CD14-positive monocyte (primary cell): ENCODE data around the gene CHID1. TPM values are rescaled to one million over a fixed set of nuclear protein-coding genes. Genes with fewer than 3 reads are reported as not detected.

Experiments used
- DNase-seq, 3 donors: peaks; one replicate each; pipeline ENCODE4 v3.0.0-alpha.2; 2011 to 2022
- H2AFZ ChIP-seq: 2 replicates; pipeline ENCODE4 v1.6.0; 2012; ENCODE audit warnings: mild to moderate bottlenecking, low read depth, low read length, inconsistent platforms; ENCODE audit not compliant: insufficient read depth, poor library complexity, severe bottlenecking
- H3K27ac ChIP-seq, 2 donors: 1 replicate in 1 of 2; 2 replicates in 1 of 2; pipeline ENCODE4 v1.5.1; 2012 to 2013; ENCODE audit warnings: low read length in 2 of 2, control low read depth in 1 of 2, inconsistent platforms in 1 of 2, low read depth in 1 of 2, mild to moderate bottlenecking in 1 of 2
- H3K27me3 ChIP-seq, 2 donors: one replicate each; pipeline versions ENCODE4 v1.6.0 to v1.6.1; 2011 to 2013; ENCODE audit warnings: low read length in 2 of 2; ENCODE audit not compliant: control insufficient read depth in 2 of 2, insufficient read depth in 2 of 2
- H3K36me3 ChIP-seq, 2 donors: replicated peaks in 1 of 2; 1 replicate in 1 of 2; 2 replicates in 1 of 2; pipeline versions ENCODE4 v1.5.1 to v1.6.1; 2012 to 2013; ENCODE audit warnings: low read length in 2 of 2, control low read depth in 1 of 2, inconsistent platforms in 1 of 2, mild to moderate bottlenecking in 1 of 2; ENCODE audit not compliant: insufficient read depth in 2 of 2, control insufficient read depth in 1 of 2
- H3K4me1 ChIP-seq, 2 donors: 1 replicate in 1 of 2; 2 replicates in 1 of 2; pipeline versions ENCODE4 v1.5.1 to v1.6.1; 2012 to 2013; ENCODE audit warnings: low read length in 2 of 2, control low read depth in 1 of 2, inconsistent platforms in 1 of 2, mild to moderate bottlenecking in 1 of 2, moderate library complexity in 1 of 2; ENCODE audit not compliant: insufficient read depth in 2 of 2, control insufficient read depth in 1 of 2
- H3K4me2 ChIP-seq: replicated peaks from 2 replicates; pipeline ENCODE3; 2012; ENCODE audit warnings: low read length, moderate library complexity, mild to moderate bottlenecking; ENCODE audit not compliant: poor library complexity, severe bottlenecking; ENCODE audit errors: extremely low read depth
- H3K4me3 ChIP-seq, 3 experiments: fragments of 200-600 bp in 1 of 3; sonication (generic) in 1 of 3; replicated peaks in 1 of 3; 1 replicate in 2 of 3; 2 replicates in 1 of 3; pipeline ENCODE4 v1.5.1; 2011 to 2013; ENCODE audit warnings: low read length in 3 of 3, mild to moderate bottlenecking in 3 of 3, control low read depth in 2 of 3, low read depth in 2 of 3, inconsistent platforms in 1 of 3, moderate library complexity in 1 of 3
- H3K79me2 ChIP-seq: 2 replicates; pipeline ENCODE4 v1.6.0; 2012; ENCODE audit warnings: mild to moderate bottlenecking, control low read depth, inconsistent platforms, low read length, moderate library complexity; ENCODE audit not compliant: insufficient read depth
- H3K9ac ChIP-seq: 2 replicates; pipeline ENCODE4 v1.6.0; 2017; ENCODE audit warnings: low read length, mild to moderate bottlenecking; ENCODE audit not compliant: insufficient read depth, poor library complexity, severe bottlenecking
- H3K9me3 ChIP-seq, 2 donors: replicated peaks in 1 of 2; 1 replicate in 1 of 2; 2 replicates in 1 of 2; pipeline versions ENCODE4 v1.5.1 to v1.6.1; 2012 to 2013; ENCODE audit warnings: low read length in 2 of 2, control low read depth in 1 of 2; ENCODE audit not compliant: control insufficient read depth in 1 of 2, insufficient read depth in 1 of 2
- H4K20me1 ChIP-seq: 2 replicates; pipeline ENCODE4 v1.6.0; 2012; ENCODE audit warnings: mild to moderate bottlenecking, low read length, control low read depth, moderate library complexity; ENCODE audit not compliant: insufficient read depth
- H3K27ac Mint-ChIP-seq, 7 donors: one replicate each; pipeline ENCODE4 v1.8.0; 2020; ENCODE audit warnings: mild to moderate bottlenecking in 7 of 7, mixed read lengths in 7 of 7, moderate library complexity in 6 of 7, inconsistent platforms in 2 of 7
- H3K27me3 Mint-ChIP-seq, 3 donors: one replicate each; pipeline ENCODE4 v1.8.0; 2021 to 2022; ENCODE audit warnings: low read depth in 3 of 3, mild to moderate bottlenecking in 3 of 3, mixed read lengths in 3 of 3, moderate library complexity in 3 of 3, inconsistent platforms in 1 of 3
- H3K36me3 Mint-ChIP-seq, 2 donors: one replicate each; pipeline ENCODE4 v1.8.0; 2020; ENCODE audit warnings: mixed read lengths in 2 of 2, inconsistent platforms in 1 of 2, mild to moderate bottlenecking in 1 of 2
- H3K4me1 Mint-ChIP-seq: one replicate; pipeline ENCODE4 v1.8.0; 2020; ENCODE audit warnings: mild to moderate bottlenecking, mixed read lengths
- H3K4me3 Mint-ChIP-seq, 2 donors: one replicate each; pipeline ENCODE4 v1.8.0; 2020; ENCODE audit warnings: mild to moderate bottlenecking in 2 of 2, mixed read lengths in 2 of 2, moderate library complexity in 1 of 2
- H3K9me3 Mint-ChIP-seq, 7 donors: one replicate each; pipeline ENCODE4 v1.8.0; 2020 to 2022; ENCODE audit warnings: mixed read lengths in 7 of 7, mild to moderate bottlenecking in 6 of 7, moderate library complexity in 6 of 7, inconsistent platforms in 2 of 7
- WGBS: methylation state at CpG from one replicate; pipeline ENCODE4 v1.1.5; 2013; ENCODE audit warnings: missing lambda C conversion rate; ENCODE audit not compliant: insufficient coverage; 5-methylcytosine and 5-hydroxymethylcytosine counted together
- intact Hi-C, 2 donors: fragments of 100-400 bp; cut with micrococcal nuclease; formaldehyde crosslinking; loops; one replicate each; pipeline versions ENCODE4 v1.15.0 to v1.15.1; 2023
- polyA plus RNA-seq, 3 donors: library from polyadenylated mRNA; depleted of rRNA in 1 of 3; unstranded in 2 of 3; stranded (reverse) in 1 of 3; fragments of 300-500 nt in 2 of 3; fragments of >200 nt in 1 of 3; fragmentation: Illumina TruSeq in 2 of 3; gene quantifications; 1 replicate in 2 of 3; 2 replicates in 1 of 3; pipeline ENCODE4 v1.2.3, GENCODE V29; 2012 to 2021
- TF ChIP-seq, protein P1 (sequence below): fragments of 200-600 bp; IDR thresholded peaks from one replicate; pipeline ENCODE4 v1.8.0; 2022; ENCODE audit warnings: antibody characterized with exemption, mild to moderate bottlenecking

Gene CHID1
- polyA plus RNA-seq, 3 donors = 23.2 to 45.4 (median 45.0) TPM

DNA sequence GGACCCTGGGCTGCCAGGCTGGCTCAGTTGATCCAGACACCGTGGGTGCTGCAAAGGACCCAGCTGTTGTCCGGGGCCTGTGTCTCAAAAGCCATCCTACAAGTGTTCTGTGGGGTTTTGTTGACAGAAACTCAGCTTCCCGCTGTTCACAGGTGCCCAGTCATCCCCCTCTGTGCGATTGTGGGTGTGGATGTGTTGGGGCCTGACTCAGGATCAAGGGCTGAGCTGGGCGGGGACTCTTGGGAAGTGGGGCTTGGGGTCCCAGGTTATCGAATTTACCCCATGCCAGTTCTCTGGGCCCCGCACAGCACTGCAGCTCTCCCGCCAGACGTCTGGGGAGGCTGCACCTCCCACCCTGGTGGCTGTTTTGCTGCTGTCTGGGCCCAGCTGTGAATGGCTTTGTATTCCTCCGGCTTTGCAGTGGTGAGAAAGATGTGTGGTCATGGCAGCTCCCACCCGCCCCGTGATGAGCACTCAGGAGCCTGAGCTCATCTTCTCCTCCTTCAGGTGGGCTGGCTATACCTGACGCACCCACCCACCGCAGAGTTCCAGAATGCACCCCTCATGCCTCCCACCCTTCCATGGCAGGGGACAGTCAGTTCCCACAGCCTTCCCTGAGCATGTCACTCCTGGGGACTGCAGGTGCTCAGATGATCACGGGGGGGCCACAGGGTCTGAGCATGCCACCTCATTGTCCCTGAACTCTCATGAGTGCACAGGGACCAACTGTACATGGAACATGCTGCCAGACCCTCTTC is 11.5 kb upstream of the CHID1 start:
- peak overlapping the region in 1 of 7 donors; percentile 68 for H3K27ac Mint-ChIP-seq
- H3K36me3 Mint-ChIP-seq = peaks cover 3% of the 10 kb centered on the region in 2 donors
- intact Hi-C loops = no loop called here
- Histone ChIP-seq H3K4me3 (no peak overlapping the region), H2AFZ (no peak overlapping the region), H3K36me3 (peaks cover 0 to 2% of the 10 kb centered on the region in 2 donors), H3K4me2 (no peak overlapping the region), H3K79me2 (peaks cover 9% of the 10 kb centered on the region), H3K9ac (no peak overlapping the region), H3K27ac (no peak overlapping the region), H3K27me3 (no peaks in the 10 kb centered on the region), H3K4me1 (peaks cover 12 to 15% of the 10 kb centered on the region in 2 donors), H3K9me3 (no peaks in the 10 kb centered on the region), H4K20me1 (peaks cover 10% of the 10 kb centered on the region)
- H3K4me3 Mint-ChIP-seq = no peak overlapping the region
- DNase-seq = no peak
- TF ChIP-seq, protein P1, sequence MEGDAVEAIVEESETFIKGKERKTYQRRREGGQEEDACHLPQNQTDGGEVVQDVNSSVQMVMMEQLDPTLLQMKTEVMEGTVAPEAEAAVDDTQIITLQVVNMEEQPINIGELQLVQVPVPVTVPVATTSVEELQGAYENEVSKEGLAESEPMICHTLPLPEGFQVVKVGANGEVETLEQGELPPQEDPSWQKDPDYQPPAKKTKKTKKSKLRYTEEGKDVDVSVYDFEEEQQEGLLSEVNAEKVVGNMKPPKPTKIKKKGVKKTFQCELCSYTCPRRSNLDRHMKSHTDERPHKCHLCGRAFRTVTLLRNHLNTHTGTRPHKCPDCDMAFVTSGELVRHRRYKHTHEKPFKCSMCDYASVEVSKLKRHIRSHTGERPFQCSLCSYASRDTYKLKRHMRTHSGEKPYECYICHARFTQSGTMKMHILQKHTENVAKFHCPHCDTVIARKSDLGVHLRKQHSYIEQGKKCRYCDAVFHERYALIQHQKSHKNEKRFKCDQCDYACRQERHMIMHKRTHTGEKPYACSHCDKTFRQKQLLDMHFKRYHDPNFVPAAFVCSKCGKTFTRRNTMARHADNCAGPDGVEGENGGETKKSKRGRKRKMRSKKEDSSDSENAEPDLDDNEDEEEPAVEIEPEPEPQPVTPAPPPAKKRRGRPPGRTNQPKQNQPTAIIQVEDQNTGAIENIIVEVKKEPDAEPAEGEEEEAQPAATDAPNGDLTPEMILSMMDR = no peak
- H3K27me3 Mint-ChIP-seq = peaks cover 0 to 2% (median 0%) of the 10 kb centered on the region in 3 donors
- peaks cover 12% of the 10 kb centered on the region for H3K4me1 Mint-ChIP-seq
- WGBS = 92% methylated on average over 9 of the region's 15 CpGs
- H3K9me3 Mint-ChIP-seq = peaks cover 0 to 3% (median 0%) of the 10 kb centered on the region in 7 donors

DNA sequence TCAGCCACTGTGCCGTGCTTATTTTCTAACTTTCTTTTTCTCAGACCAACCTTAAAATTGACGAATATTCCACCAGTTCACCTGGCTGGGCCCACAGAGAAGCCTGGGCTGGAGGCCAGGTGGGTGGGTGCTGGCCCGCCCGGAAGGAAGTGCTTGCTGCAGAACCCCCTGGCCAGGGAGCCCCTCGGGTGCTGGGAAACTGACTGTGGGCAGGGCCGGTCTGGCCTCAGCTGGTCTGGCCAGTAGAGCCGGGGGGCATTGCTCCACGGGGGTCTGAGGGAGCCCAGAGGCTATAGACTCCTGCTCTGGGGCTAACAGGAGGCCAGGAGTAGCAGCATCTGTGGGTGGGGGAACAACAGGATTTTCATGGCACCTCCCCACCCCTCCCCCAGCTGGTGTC is 6.8 kb upstream of the CHID1 start:
- no peak overlapping the region for H3K4me3 Mint-ChIP-seq
- no peak for DNase-seq
- peaks cover 0 to 2% (median 0%) of the 10 kb centered on the region in 3 donors for H3K27me3 Mint-ChIP-seq
- no peak overlapping the region for H3K4me2 ChIP-seq
- intact Hi-C loops = loop anchor here in 1 of 2 donors (5.0 kb wide), 1 partner anchor 70 kb away; no protein-coding TSS in a partner anchor
- H3K79me2 ChIP-seq = no peaks in the 10 kb centered on the region
- no peaks in the 10 kb centered on the region for H3K36me3 ChIP-seq
- H3K36me3 Mint-ChIP-seq = no peaks in the 10 kb centered on the region
- TF ChIP-seq, protein P1 = no peak
- H3K4me1 Mint-ChIP-seq = peaks cover 18% of the 10 kb centered on the region
- H3K27me3 ChIP-seq = no peaks in the 10 kb centered on the region
- WGBS = 87% methylated on average over 5 of the region's 8 CpGs
- H3K9me3 Mint-ChIP-seq = peaks cover 0 to 3% (median 0%) of the 10 kb centered on the region in 7 donors
- no peaks in the 10 kb centered on the region for H4K20me1 ChIP-seq
- no peak overlapping the region for H2AFZ ChIP-seq
- H3K9me3 ChIP-seq = no peaks in the 10 kb centered on the region
- no peak overlapping the region for H3K27ac ChIP-seq
- H3K4me3 ChIP-seq = no peak overlapping the region
- peaks cover 4 to 23% of the 10 kb centered on the region in 2 donors for H3K4me1 ChIP-seq
- H3K27ac Mint-ChIP-seq = peak overlapping the region in 1 of 7 donors; percentile 13
- no peak overlapping the region for H3K9ac ChIP-seq
